Stomach (tissue), 4 donors: ENCODE measurements around the gene MRPL41.

ENCODE experiments used
- POLR2A ChIP-seq, 4 donors: fragments of 450-650 bp; IDR thresholded peaks; one replicate each; pipeline ENCODE4 v1.6.1; 2016; ENCODE audit warnings: antibody characterized with exemption in 4 of 4, control low read depth in 2 of 4, mild to moderate bottlenecking in 1 of 4, moderate library complexity in 1 of 4
- POLR2AphosphoS5 ChIP-seq, 3 donors: sonication (generic); formaldehyde crosslinking; IDR thresholded peaks; one replicate each; pipeline ENCODE4 v1.6.1; 2016; ENCODE audit warnings: antibody characterized with exemption in 3 of 3
- TF ChIP-seq, protein P1 (sequence below), 7 experiments: fragments of 450-650 bp in 4 of 7; fragments of 200-600 bp in 3 of 7; sonication (generic) in 3 of 7; IDR thresholded peaks; one replicate each; pipeline ENCODE4 v1.5.1; 2016 to 2019; ENCODE audit warnings: antibody characterized with exemption in 7 of 7, control low read depth in 2 of 7, mild to moderate bottlenecking in 1 of 7

- TF ChIP-seq, protein P1, sequence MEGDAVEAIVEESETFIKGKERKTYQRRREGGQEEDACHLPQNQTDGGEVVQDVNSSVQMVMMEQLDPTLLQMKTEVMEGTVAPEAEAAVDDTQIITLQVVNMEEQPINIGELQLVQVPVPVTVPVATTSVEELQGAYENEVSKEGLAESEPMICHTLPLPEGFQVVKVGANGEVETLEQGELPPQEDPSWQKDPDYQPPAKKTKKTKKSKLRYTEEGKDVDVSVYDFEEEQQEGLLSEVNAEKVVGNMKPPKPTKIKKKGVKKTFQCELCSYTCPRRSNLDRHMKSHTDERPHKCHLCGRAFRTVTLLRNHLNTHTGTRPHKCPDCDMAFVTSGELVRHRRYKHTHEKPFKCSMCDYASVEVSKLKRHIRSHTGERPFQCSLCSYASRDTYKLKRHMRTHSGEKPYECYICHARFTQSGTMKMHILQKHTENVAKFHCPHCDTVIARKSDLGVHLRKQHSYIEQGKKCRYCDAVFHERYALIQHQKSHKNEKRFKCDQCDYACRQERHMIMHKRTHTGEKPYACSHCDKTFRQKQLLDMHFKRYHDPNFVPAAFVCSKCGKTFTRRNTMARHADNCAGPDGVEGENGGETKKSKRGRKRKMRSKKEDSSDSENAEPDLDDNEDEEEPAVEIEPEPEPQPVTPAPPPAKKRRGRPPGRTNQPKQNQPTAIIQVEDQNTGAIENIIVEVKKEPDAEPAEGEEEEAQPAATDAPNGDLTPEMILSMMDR (IDR thresholded peaks at IDR 0.05) = no peak
- TF ChIP-seq POLR2A (IDR thresholded peaks at IDR 0.05) (no peak), POLR2AphosphoS5 (IDR thresholded peaks at IDR 0.05) (peak in 1 of 3 donors; percentile 14)
Measured at GRCh38 chr9:137511758-137512463, 39.8 kb upstream of the MRPL41 start.
